Endodermal cell (in vitro differentiated cells): ENCODE results near the gene SFRP2. TPM values are rescaled to one million over a fixed set of nuclear protein-coding genes. Genes with fewer than 3 reads are reported as not detected.
A peak's percentile ranks its signal among the peaks of the same experiment; 100 is the strongest.

ENCODE experiments used
- DNase-seq: peaks from one replicate; pipeline ENCODE4 v3.0.0-alpha.2; 2017
- H3K27ac ChIP-seq: 2 replicates; pipeline ENCODE4 v1.5.1; 2013; ENCODE audit warnings: mild to moderate bottlenecking, low read depth, low read length, moderate library complexity
- H3K27me3 ChIP-seq: 2 replicates; pipeline ENCODE4 v1.6.1; 2013; ENCODE audit warnings: mild to moderate bottlenecking, low read length, moderate library complexity; ENCODE audit not compliant: insufficient read depth, control insufficient read depth, poor library complexity, severe bottlenecking
- H3K36me3 ChIP-seq: 2 replicates; pipeline ENCODE4 v1.7.0; 2013; ENCODE audit warnings: mild to moderate bottlenecking, low read length, moderate library complexity; ENCODE audit not compliant: control insufficient read depth, insufficient read depth
- H3K4me1 ChIP-seq: one replicate; pipeline ENCODE4 v1.7.0; 2013; ENCODE audit warnings: low read length; ENCODE audit not compliant: control insufficient read depth, insufficient read depth
- H3K4me3 ChIP-seq: 2 replicates; pipeline ENCODE4 v1.5.1; 2013; ENCODE audit warnings: mild to moderate bottlenecking, low read length, moderate library complexity
- H3K9ac ChIP-seq: 2 replicates; pipeline ENCODE4 v1.6.1; 2013; ENCODE audit warnings: mild to moderate bottlenecking, low read length, moderate library complexity; ENCODE audit not compliant: poor library complexity, severe bottlenecking; ENCODE audit errors: extremely low read depth
- H3K9me3 ChIP-seq: 2 replicates; pipeline ENCODE4 v1.6.1; 2013; ENCODE audit warnings: mild to moderate bottlenecking, low read length, moderate library complexity; ENCODE audit not compliant: control insufficient read depth
- H3K27ac Mint-ChIP-seq: 2 replicates; pipeline ENCODE4 v1.8.0; 2020; ENCODE audit warnings: mixed read lengths
- H3K27me3 Mint-ChIP-seq: 2 replicates; pipeline ENCODE4 v1.8.0; 2021; ENCODE audit warnings: mild to moderate bottlenecking, mixed read lengths; ENCODE audit not compliant: insufficient read depth
- H3K36me3 Mint-ChIP-seq: 2 replicates; pipeline ENCODE4 v1.8.0; 2020; ENCODE audit warnings: low read depth, mixed read lengths
- H3K4me1 Mint-ChIP-seq: 2 replicates; pipeline ENCODE4 v1.8.0; 2020; ENCODE audit warnings: mixed read lengths
- H3K4me3 Mint-ChIP-seq: 2 replicates; pipeline ENCODE4 v1.8.0; 2020; ENCODE audit warnings: mild to moderate bottlenecking, moderate library complexity, mixed read lengths
- H3K9me3 Mint-ChIP-seq: 2 replicates; pipeline ENCODE4 v1.8.0; 2020; ENCODE audit warnings: mild to moderate bottlenecking, mixed read lengths
- CTCF ChIP-seq: fragments of 200-600 bp; sonication (generic); conservative IDR thresholded peaks from 2 replicates; pipeline ENCODE4 v1.5.0; 2021; ENCODE audit warnings: antibody characterized with exemption, mild to moderate bottlenecking
- WGBS, 2 experiments: methylation state at CpG; one replicate each; pipeline versions ENCODE4 v1.1.5 to v1.1.7; 2013; ENCODE audit warnings: missing lambda C conversion rate in 2 of 2, mixed read lengths in 1 of 2; ENCODE audit not compliant: insufficient coverage in 1 of 2, insufficient read length in 1 of 2; 5-methylcytosine and 5-hydroxymethylcytosine counted together
- long read RNA-seq, 4 experiments: library from polyadenylated mRNA in 2 of 4; library from RNA in 1 of 4; library from capped mRNA in 1 of 4; stranded (forward) in 3 of 4; unstranded in 1 of 4; transcript quantifications; one replicate each; pipeline ENCODE4 v2.0.0, GENCODE V29; 2020 to 2021; ENCODE audit warnings: inconsistent platforms in 1 of 4
- polyA plus RNA-seq, 2 experiments: library from polyadenylated mRNA; stranded (reverse); fragments of 50-300 nt; gene quantifications; one replicate each; pipeline ENCODE4 v1.2.3, GENCODE V29; 2013
- total RNA-seq, 2 donors: library from RNA; stranded (reverse); fragmentation: NEBNext Ultra II Directional in 1 of 2; extraction: Animal tissue kit (Norgen Biotek cat#: 25700) in 1 of 2; gene quantifications; 2 replicates in 1 of 2; 3 replicates in 1 of 2; pipeline ENCODE4 v1.2.1, GENCODE V29; 2021

The SFRP2 gene
- 10 to 100 TPM in 1 of 2 donors, 1 to 10 TPM in 1; 5.3 to 69.1 TPM for total RNA-seq
- polyA plus RNA-seq (2013, experiment 1 of 2), result 190 TPM
- polyA plus RNA-seq (2013, experiment 2 of 2), result 146 TPM
- long read RNA-seq, experiment 1, partial matches to known transcripts, result 0 of 3 reads
- long read RNA-seq, experiment 1, other reads (novel, unspliced or antisense), result 0 of 3 reads
- long read RNA-seq, experiment 2, partial matches to known transcripts, result 0 of 4 reads
- long read RNA-seq, experiment 2, other reads (novel, unspliced or antisense), result 0 of 4 reads
- long read RNA-seq, experiment 3, transcript SFRP2-201 (3 exons, 2,032 nt), result major isoform, 346 of 349 reads
- long read RNA-seq, experiment 3, partial matches to known transcripts, result 3 of 349 reads
- long read RNA-seq, experiment 3, other reads (novel, unspliced or antisense), result 0 of 349 reads
- long read RNA-seq, experiment 4, result 0 reads

- WGBS, 2 experiments, result 0 to 3% methylated on average over 29 to 72 of the region's 72 CpGs
- DNase-seq, result peak; percentile 94
- Histone ChIP-seq H3K9me3 (no peaks in the 10 kb centered on the region), H3K36me3 (no peaks in the 10 kb centered on the region), H3K27me3 (peaks cover 68% of the 10 kb centered on the region), H3K27ac (peak within 1 kb of the TSS; percentile 93), H3K9ac (no peak within 1 kb of the TSS), H3K4me3 (peak within 1 kb of the TSS; percentile 73), H3K4me1 (no peaks in the 10 kb centered on the region)
- Mint-ChIP-seq H3K4me1 (peaks cover 50% of the 10 kb centered on the region), H3K27me3 (peaks cover 56% of the 10 kb centered on the region), H3K27ac (peak within 1 kb of the TSS; percentile 94), H3K4me3 (peak within 1 kb of the TSS; percentile 88), H3K9me3 (no peaks in the 10 kb centered on the region), H3K36me3 (no peaks in the 10 kb centered on the region)
- no peak for TF ChIP-seq CTCF
Observed at GRCh38 chr4:153788413-153789276, at the start of gene SFRP2. Gene SFRP2 (minus strand): TSS chr4:153789083. CDS start chr4:153788835, 248 bp downstream.

- peaks cover 7% of the 10 kb centered on the region for H3K9me3 Mint-ChIP-seq
- H3K4me1 ChIP-seq, result no peaks in the 10 kb centered on the region
- no peak overlapping the region for H3K4me3 ChIP-seq
- H3K27ac ChIP-seq, result no peak overlapping the region
- H3K27me3 Mint-ChIP-seq, result no peaks in the 10 kb centered on the region
- TF ChIP-seq CTCF, result no peak
- H3K36me3 ChIP-seq, result no peaks in the 10 kb centered on the region
- H3K4me1 Mint-ChIP-seq, result no peaks in the 10 kb centered on the region
- no peak overlapping the region for H3K9ac ChIP-seq
- H3K4me3 Mint-ChIP-seq, result no peak overlapping the region
- H3K27ac Mint-ChIP-seq, result no peak overlapping the region
- WGBS, 2 experiments, result 68 to 79% methylated on average over 2 to 3 of the region's 3 CpGs
- H3K9me3 ChIP-seq, result no peaks in the 10 kb centered on the region
- no peak for DNase-seq
- H3K27me3 ChIP-seq, result no peaks in the 10 kb centered on the region
- H3K36me3 Mint-ChIP-seq, result no peaks in the 10 kb centered on the region
Observed at GRCh38 chr4:153838564-153838963, 49.7 kb upstream of the SFRP2 start.

- Mint-ChIP-seq H3K36me3 (no peaks in the 10 kb centered on the region), H3K4me3 (no peak overlapping the region), H3K27me3 (no peaks in the 10 kb centered on the region), H3K27ac (no peak overlapping the region), H3K4me1 (peaks cover 21% of the 10 kb centered on the region), H3K9me3 (no peaks in the 10 kb centered on the region)
- Histone ChIP-seq H3K36me3 (no peaks in the 10 kb centered on the region), H3K27ac (peak overlapping the region; percentile 55), H3K9me3 (no peaks in the 10 kb centered on the region), H3K4me3 (no peak overlapping the region), H3K4me1 (peaks cover 6% of the 10 kb centered on the region), H3K27me3 (no peaks in the 10 kb centered on the region), H3K9ac (no peak overlapping the region)
- WGBS, 2 experiments, result 87 to 90% methylated on average over 4 to 5 of the region's 5 CpGs
- no peak for DNase-seq
- no peak for TF ChIP-seq CTCF
Observed at GRCh38 chr4:153834901-153835300, 46.0 kb upstream of the SFRP2 start.
